Measurements from ENCODE around the gene ZNF408.

The ZNF408 gene

GRCh38 chr11:46680815-46681214 lies 20.0 kb upstream of the ZNF408 start:
- H3K27ac ChIP-seq = no peak overlapping the region
- no peak for TF ChIP-seq ZFX (IDR thresholded peaks at IDR 0.05; ENCODE audit: borderline replicate concordance)

- TF ChIP-seq ZFX (IDR thresholded peaks at IDR 0.05; ENCODE audit: borderline replicate concordance) (no peak), CTCF (IDR thresholded peaks at IDR 0.05) (no peak)
These were observed 19.0 kb upstream of the ZNF408 start for GRCh38 chr11:46681814-46682213.

GRCh38 chr11:46682773-46683752 lies 17.8 kb upstream of the ZNF408 start:
- no peak overlapping the region for H3K27ac ChIP-seq
- TF ChIP-seq CTCF (IDR thresholded peaks at IDR 0.05) = no peak
- no peak for TF ChIP-seq ZFX (IDR thresholded peaks at IDR 0.05; ENCODE audit: borderline replicate concordance)

More at GRCh38 chr11:46681814-46682213, 19.0 kb upstream of the ZNF408 start:
- H3K27ac ChIP-seq = no peak overlapping the region

- TF ChIP-seq CTCF (IDR thresholded peaks at IDR 0.05) (no peak), ZFX (IDR thresholded peaks at IDR 0.05; ENCODE audit: borderline replicate concordance) (no peak)
- H3K27ac ChIP-seq = no peak overlapping the region
These were observed 16.5 kb upstream of the ZNF408 start for GRCh38 chr11:46684367-46684766.

- TF ChIP-seq CTCF (IDR thresholded peaks at IDR 0.05) (no peak), ZFX (IDR thresholded peaks at IDR 0.05; ENCODE audit: borderline replicate concordance) (no peak)
- H3K27ac ChIP-seq = no peak overlapping the region
These were observed 13.7 kb upstream of the ZNF408 start for GRCh38 chr11:46686886-46687795.

GRCh38 chr11:46690702-46691101 lies 10.1 kb upstream of the ZNF408 start:
- TF ChIP-seq ZFX (IDR thresholded peaks at IDR 0.05; ENCODE audit: borderline replicate concordance) (no peak), CTCF (IDR thresholded peaks at IDR 0.05) (no peak)
- H3K27ac ChIP-seq = peak overlapping the region; percentile 29; the same call in 1 of the 2 replicates

DNA sequence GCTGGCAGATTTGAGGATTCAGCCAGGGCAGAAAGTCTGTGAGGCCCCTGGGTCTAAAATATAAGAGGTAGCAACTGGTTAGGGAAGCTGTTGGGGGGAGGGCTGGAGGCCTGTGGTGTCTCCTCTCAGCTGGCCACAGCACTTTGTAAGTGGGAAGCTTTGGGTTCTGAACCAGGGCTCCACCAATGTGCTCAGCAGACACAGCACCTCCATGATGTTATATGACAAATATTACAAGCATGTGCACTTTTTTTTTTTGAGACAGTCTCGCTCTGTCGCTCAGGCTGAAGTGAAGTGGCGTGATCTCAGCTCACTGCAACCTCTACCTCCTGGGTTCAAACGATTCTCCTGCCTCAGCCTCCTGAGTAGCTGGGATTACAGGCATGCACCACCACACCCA lies 8.4 kb upstream of the ZNF408 start:
- TF ChIP-seq ZFX (IDR thresholded peaks at IDR 0.05; ENCODE audit: borderline replicate concordance) = no peak
- TF ChIP-seq CTCF (IDR thresholded peaks at IDR 0.05) = no peak
- H3K27ac ChIP-seq = no peak overlapping the region

All from 22Rv1 (cell line).